GM18502 (cell line): ENCODE measurements around the gene MAP3K7CL.
"Not testable (repeated sequence)": the region's sequence is repeated elsewhere in the genome, so short reads cannot be mapped to it uniquely, and the experiment has no call there.

Source experiments
- ATAC-seq: cut with Tn5 transposase; IDR thresholded peaks from one replicate; pipeline ENCODE4 v1.9.1; 2021; ENCODE audit warnings: mild to moderate bottlenecking; ENCODE audit not compliant: unreplicated experiment, poor library complexity

MAP3K7CL gene

DNA sequence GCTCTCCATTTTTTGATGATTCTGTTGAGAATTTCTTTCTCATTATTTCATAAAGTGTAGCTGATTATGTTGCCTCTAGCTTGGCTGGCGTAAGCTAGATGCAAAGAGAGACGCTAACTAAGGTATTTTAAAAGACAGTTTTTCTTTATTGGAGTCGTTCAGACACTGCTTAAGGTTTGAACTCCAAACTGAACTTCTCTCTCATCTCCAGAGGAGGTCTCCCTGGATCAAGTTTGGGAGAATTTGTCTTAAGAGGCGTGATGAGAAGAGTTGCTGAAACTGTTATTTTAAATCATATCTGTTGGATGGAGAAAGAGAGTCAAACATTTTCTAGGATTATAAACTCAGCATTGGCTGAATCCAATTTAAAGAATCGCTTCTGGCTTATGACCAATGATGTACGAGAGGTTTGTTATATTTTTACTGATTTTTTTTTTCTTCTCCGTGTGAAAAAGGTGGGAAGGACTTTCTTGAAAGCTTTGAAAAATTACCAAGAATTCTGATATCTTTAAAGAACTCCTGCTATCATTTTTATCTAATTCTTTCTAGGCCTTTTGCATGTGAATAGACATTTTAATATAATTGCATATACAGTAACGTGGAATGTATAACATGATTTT is 34.0 kb downstream of the MAP3K7CL start:
- no peak for ATAC-seq

DNA sequence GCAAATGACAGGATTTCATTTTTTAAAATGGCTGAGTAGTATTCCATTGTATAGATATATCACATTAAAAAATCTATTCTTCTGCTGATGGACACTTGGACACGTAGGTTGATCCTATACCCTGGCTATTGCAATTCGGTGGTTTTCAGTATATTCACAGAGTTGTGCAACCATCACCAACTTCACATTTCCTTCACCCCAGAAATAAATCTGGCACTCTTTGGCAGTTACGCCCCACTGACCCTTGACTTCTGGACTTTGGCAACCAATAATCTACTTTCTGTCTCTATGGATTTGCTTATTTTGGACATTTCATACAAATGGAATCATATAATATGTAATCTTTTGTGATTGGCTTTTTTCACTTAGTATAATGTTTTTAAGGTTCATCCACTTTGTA is 35.9 kb downstream of the MAP3K7CL start:
- no peak for ATAC-seq

DNA sequence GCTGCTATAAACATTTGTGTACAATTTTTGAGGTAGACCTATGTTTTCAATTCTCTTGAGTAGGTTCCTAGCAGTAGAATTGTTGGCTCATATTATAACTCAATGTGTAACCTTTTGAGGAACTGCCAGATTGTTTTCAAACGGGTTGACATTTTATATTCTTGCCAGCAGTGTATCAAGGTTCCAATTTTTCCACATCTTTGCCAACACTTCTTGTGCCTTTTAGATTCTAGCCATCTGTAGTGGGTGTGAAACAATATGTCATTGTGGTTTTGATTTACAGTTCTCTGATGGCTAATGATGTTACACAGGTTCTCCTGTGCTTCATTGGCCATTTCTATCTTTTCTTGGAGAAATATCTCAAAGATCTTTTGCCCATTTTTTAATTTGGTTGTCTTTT is 36.4 kb downstream of the MAP3K7CL start:
- no peak for ATAC-seq

DNA sequence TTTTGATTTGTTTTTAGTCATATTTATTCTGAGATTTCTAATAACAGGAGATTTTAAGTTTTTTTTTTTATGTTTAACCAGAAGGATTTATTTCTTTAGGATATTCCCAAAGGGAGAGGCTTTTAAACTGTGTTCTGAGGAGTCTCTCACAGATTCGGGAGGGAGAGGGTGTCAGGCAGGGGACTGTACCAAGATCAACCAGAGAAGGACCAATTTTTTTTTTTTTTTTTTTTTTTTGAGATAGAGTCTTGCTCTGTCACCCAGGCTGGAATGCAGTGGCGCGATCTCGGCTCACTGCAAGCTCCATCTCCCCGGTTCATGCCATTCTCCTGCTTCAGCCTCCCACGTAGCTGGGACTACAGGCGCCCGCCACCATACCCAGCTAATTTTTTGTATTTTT is 37.0 kb downstream of the MAP3K7CL start:
- ATAC-seq: not testable (repeated sequence)

DNA sequence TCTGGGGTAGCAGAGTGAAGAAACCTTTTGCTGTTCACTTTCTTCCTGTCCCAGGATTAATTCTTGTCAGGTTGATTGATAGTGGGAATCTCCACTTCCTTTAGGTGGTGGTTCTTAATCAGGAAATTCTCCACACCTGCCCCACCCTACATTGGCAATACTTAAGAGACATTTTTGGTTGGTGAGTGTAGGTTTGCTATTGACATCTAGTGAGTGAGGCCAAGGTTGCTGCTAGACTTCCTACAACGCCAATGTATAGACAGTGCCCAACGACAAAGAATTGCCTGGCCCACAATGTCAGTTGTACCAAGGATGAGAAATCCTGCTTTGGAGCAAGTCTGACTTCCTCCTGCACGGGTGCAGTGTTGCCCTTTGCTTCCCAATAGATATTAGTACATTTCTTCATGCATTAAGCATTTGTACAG is 38.5 kb downstream of the MAP3K7CL start:
- no peak for ATAC-seq

DNA sequence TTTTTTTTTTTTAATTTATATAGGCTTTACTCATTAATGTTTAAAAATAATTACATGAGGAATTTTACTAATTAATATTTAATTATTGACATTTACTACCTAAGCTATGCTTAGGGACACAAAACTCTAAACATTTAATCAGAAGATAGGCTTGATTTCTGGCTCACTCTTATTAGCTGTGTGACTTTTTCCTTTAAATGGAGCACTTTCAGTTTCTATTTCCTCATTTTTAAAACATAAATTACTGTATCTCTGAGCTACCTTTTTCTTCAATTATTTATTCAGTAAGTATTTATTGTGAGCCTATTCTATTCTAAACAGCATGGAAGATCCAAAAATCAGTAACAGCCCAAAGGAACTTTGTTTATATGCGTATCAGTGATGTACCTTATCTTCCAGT is 40.5 kb downstream of the MAP3K7CL start:
- ATAC-seq: no peak

DNA sequence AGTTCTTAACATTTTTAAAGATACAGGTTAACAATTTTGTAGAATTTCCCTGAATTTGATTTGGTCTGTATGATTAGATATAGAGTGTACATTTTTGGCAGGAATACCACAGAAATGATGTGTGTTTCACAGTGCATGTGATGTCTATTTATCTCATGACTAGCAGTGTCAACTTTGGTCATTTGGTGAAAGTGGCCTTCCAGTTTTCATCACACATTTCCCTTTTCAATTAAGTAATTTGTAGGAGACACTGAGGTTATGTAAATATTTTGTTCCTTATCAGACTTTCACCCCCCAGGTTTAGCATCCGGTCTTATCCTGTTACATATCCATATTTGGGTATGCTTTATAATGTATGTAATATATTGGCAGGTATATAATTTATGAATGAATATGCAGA is 41.8 kb downstream of the MAP3K7CL start:
- no peak for ATAC-seq

DNA sequence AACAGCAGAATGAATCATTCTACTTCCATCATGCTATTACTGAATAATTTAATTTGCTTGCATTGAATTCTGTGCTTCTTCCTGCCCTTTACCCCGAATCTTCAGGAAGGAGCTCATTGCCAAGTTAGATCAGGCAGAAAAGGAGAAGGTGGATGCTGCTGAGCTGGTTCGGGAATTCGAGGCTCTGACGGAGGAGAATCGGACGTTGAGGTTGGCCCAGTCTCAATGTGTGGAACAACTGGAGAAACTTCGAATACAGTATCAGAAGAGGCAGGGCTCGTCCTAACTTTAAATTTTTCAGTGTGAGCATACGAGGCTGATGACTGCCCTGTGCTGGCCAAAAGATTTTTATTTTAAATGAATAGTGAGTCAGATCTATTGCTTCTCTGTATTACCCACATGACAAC is 44.2 kb downstream of the MAP3K7CL start:
- ATAC-seq: no peak

DNA sequence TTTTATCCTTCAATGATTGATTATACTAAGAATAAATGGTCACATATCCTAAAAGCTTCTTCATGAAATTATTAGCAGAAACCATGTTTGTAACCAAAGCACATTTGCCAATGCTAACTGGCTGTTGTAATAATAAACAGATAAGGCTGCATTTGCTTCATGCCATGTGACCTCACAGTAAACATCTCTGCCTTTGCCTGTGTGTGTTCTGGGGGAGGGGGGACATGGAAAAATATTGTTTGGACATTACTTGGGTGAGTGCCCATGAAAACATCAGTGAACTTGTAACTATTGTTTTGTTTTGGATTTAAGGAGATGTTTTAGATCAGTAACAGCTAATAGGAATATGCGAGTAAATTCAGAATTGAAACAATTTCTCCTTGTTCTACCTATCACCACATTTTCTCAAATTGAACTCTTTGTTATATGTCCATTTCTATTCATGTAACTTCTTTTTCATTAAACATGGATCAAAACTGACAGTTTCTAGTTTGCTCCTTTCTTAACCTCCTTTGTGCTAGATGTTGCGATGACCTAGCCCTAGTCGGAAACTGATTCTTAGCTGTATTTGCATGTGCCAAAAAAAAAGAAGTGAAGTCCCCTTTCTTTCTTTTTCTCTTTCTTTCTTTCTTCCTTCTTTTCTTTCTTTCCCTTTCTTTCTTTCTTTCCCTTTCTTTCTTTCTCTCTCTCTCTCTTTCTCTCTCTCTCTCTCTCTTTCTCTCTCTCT is 45.1 kb downstream of the MAP3K7CL start:
- ATAC-seq: no peak

DNA sequence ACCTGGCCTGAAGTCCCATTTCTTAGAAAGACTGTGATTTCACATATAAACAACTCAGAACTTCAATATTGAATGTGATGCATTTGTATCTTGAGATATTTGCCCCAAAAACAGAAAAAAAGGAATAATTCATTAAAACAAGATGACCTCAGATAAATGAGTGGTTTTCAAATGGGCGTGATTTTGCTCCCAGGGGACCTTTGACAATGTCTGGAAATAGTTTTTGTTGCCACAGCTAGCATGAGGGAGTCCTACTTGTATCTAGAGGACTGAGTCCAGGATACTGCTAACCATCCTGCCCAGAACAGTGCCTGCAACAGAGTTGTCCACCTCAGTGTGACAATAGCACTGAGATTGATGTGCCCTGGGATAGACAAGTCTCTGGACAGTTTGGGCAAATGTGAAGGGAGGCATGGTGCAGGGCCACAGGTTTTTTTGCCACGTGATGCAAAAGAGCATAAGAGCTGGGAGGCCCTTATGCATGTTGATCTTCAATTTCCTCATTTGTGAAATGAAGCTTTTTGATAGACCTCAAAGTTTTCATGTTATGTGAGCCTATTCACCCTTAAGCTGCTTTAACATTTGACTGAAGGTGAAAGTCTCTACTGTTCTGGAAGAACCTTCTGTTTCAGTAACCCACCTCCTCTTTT is 46.2 kb downstream of the MAP3K7CL start:
- no peak for ATAC-seq

DNA sequence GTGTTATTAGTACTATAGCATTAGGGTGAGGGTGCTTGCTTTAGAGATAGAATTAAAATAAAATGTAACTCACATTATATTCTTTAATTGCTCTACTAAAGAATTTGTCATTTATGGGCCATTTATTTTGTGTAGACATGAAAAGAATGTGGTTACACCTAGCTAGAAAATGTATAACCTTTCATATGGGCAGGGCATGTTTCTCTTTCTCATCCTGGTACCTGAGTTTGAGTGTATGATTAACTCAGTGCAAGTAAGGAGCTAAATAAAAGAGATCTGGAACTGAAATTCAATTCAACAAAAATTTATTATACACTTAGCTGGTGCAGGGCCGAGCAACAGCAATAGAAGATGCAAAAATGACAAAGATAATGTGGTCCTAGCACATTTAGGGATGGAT is 47.4 kb downstream of the MAP3K7CL start:
- ATAC-seq: no peak

DNA sequence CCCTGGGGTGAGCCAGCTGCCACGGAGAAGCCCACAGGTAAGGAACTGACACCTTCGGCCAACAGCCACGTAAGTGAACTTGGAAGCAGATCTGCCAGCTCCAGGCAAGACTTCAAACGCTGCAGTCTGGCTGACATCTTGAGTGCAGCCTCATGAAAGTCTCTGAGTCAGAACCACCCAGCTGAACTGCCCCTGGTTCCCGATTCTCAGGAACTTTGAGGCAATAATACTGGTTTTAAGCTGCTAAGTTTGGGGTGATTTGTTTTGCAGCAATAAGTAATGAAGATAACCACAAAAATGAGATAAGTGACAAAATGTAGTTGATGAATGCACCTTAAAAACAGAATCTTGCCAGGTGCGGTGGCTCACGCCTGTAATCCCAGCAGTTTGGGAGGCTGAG is 48.5 kb downstream of the MAP3K7CL start:
- ATAC-seq: no peak

DNA sequence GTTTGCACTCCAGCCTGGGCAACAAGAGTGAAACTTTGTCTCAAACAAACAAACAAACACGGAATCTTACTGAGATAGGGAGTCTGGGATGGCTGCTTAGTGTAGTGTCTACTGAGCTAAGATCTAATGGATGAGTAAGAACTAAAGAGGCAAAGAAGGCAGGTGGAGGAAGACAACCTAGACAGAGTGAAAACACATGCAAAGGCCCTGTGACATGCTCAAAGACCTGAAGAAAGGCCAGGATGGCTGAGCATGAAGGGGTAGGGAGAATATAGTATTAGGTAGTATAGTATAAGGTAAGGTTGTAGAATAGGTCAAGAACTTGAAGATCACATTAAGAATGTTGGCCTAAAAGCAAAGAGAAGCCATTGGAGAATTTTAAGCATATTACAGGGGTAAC is 49.1 kb downstream of the MAP3K7CL start:
- no peak for ATAC-seq

DNA sequence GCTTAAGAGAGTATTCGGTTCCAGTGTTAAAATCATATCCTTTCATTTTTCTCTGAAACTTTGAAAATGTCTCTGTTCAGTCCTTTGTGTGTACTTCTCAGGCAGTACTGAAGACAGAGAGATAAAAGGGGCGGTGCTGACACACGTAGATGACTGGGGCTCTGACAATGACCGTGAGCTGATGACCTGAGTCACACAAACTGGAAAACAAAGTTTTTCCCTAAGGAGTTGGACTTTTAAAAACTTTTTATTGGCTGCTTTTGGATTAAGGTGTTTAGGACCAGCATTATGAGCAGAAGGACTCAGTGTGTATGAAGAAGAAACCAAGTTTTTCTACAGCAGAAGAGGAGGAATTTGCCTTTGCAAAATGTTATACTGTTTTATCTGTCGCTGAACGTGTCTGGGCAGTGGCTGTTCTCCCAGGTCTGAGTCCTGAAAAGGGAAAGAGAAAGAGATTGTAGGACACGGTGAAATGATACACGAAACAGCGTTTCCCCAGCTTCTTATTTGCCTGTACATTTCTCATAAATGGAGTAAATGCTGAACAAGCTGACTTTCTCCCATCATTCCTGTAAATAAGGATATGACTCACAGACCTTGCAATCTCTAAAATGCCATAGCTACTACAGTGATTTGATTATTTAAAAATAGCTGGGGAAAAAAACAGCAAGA is 51.5 kb downstream of the MAP3K7CL start:
- ATAC-seq: no peak

DNA sequence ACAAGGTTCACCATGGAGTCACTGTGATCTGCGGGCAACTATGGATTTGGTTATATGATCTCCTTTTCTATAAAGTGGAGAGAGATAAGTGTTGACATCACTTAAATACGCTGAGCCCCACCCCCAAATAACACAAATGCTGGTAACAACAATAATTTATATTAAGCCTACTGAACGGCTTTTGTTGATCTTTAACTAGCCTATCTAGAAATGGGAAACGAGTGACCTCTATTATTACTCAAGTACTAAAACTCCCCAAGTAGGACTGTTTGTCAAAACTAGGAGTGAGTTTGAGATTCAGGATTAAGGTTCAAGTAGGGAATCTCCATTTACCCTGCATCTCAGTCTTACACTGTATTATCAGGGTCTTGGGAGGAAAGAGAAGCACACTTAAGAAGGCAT is 52.2 kb downstream of the MAP3K7CL start:
- no peak for ATAC-seq

DNA sequence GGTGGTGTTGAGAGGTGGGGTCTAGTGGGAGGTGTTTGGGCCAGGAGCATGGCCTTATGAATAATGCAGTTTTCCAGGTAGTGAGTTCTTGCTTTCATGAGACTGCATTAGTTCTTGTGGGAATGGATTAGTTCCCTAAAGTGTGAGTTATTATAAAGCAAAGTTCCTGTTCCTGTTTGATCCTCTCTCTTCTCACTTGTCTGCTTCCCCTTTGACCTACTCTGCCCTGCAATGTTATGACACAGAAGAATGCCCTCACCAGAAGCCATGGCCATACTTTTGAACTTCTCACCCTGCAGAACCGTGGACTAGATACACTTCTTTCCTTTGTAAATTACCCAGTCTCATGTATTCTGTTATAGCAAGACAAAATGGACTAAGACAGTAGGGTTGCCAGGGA is 53.6 kb downstream of the MAP3K7CL start:
- ATAC-seq: no peak

DNA sequence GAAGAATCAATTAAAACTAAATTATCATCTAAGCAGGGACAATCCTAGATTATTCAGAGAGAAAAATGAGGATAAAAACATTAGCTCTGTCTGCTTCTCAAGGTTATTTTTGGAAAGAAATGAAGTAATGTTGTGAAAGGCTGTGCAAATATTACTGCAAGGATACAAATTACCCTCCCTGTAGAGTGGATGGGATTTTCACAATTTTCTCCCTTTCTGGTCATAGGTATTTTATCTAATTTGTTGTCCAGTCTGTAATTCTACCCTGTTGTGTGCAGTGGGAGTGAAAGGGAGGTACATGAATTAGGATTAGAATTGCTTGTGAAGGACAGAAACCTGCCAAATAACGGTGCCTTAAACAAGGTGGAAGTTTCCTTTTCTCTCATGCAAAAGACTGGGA is 54.7 kb downstream of the MAP3K7CL start:
- ATAC-seq: no peak

DNA sequence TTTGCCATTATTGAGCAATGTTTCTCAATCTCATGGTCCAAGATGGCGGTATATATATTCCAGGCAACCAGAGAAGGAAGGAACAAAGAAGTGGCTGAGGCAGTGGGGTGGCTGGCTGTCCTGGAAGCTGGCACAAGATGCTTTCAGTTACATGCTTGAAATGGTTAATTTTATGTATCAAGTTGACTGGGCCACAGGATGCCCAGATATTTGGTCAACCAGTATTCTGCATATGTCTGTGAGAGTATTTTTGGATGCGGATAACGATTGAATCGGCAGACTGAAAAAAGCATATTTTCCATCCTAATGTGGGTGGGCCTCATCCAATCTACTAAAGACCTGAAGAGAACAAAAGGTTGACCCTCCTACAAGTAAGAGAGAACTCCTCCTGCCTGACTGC is 55.2 kb downstream of the MAP3K7CL start:
- no peak for ATAC-seq

DNA sequence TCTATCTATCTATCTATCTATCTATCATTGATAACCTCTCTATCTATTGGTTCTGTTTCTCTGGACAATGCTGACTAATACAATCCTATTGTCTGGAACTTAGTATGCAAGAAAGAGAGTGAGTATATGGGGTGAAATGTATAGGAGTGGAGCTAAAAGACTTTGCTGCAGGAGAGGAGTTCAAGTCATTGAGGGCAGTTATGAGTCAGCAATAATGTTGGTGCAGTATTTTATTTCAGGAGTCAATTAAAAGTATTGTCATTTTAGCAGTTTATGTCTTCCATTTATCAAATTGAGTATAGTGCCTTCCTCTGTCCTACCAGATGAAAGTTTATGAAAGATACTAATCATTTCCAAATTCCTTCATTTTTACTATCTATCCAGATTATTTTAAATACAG is 55.8 kb downstream of the MAP3K7CL start:
- ATAC-seq: no peak

DNA sequence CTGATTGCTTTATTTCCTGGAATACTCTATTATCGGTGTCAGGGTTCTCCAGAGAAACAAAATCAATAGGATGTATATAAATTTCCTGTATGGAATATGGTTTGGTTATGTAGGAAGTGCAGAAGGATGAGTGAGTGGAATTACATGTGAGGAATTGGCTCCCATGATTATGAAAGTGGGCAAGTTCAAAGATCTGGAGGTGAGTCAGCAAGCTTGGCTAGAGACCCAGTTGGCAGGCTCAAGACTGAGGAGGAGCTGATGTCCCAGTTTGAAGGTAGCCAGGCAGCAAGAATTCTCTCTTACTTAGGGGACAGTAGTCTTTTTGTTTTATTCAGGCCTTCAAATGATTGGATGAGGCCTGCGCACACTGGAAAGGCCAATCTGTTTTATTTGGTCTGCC is 57.5 kb downstream of the MAP3K7CL start:
- ATAC-seq: no peak

DNA sequence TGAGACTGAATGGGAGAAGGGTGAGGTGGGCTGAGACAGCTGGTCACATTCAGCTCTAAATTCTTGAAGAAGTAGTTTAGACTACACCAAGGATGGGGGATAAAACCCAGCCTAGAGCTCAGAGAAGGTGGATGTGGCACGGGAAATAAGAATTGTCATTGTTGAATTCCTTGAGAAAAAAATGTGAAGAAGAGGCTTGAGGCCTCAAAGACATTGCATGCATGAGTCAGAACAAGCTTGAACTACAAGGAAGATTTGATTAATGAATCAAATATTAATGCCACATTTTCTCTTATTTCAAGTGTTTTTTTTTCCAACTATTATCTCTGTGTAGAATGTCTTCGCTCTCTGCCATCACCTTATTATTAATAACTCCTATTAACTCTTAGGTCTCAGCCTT is 58.9 kb downstream of the MAP3K7CL start:
- no peak for ATAC-seq
